Fibroblast of skin of back (primary cell): ENCODE data around the gene JMJD8. TPM values are rescaled to one million over a fixed set of nuclear protein-coding genes. Genes with fewer than 3 reads are reported as not detected.

Experiments used
- DNase-seq: peaks from one replicate; pipeline ENCODE4 v3.0.0-alpha.2; 2013
- polyA plus RNA-seq, 2 experiments: library from polyadenylated mRNA; unstranded; fragments of 120-200 nt; gene quantifications; one replicate each; pipeline ENCODE4 v1.2.1, GENCODE V29; 2013; ENCODE audit not compliant: insufficient read length in 2 of 2

Gene JMJD8
- polyA plus RNA-seq (2013, experiment 1 of 2; ENCODE audit: insufficient read length): 60.7 TPM
- 45.0 TPM for polyA plus RNA-seq (2013, experiment 2 of 2; ENCODE audit: insufficient read length)

DNA sequence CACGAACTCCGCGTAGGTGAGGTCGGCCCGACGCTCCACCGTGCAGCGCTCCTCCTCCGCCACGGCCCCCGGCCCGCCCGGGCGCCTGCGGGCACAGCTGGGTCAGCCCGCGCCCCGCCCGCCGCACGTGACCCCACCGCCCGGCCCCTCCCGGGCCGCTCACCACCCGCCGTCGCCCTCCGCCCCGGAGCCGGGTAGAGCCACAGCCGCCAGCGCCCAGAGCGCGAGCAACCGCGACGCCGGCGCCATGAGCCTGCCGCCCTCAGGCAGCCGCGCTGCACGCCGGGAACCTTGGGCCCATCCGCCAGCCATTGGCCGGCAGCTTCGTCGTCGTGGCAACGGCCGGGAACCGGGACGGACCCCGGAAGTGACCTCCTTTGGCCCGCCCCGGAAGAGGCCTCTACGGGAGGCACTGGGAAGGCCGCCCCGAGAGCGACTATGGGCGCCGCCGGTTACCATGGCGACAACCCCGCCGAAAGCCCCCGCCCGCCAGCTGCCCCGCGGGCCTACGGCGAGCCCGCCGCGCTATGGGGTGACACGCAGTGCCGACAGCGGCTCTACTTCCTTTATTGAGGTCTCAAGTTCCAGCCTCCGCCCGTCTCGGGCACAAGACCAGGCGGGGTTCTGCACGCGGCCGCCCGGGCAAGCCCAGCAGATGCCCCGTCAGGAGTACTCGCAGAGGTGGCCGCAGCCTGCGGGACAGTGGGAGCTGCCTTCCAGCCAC is at the start of gene JMJD8:
JMJD8 (minus strand) TSS at position 264 of the 724 bp plus-strand sequence; CDS start at position 249, 15 bp downstream.
- DNase-seq: peak; percentile 96

DNA sequence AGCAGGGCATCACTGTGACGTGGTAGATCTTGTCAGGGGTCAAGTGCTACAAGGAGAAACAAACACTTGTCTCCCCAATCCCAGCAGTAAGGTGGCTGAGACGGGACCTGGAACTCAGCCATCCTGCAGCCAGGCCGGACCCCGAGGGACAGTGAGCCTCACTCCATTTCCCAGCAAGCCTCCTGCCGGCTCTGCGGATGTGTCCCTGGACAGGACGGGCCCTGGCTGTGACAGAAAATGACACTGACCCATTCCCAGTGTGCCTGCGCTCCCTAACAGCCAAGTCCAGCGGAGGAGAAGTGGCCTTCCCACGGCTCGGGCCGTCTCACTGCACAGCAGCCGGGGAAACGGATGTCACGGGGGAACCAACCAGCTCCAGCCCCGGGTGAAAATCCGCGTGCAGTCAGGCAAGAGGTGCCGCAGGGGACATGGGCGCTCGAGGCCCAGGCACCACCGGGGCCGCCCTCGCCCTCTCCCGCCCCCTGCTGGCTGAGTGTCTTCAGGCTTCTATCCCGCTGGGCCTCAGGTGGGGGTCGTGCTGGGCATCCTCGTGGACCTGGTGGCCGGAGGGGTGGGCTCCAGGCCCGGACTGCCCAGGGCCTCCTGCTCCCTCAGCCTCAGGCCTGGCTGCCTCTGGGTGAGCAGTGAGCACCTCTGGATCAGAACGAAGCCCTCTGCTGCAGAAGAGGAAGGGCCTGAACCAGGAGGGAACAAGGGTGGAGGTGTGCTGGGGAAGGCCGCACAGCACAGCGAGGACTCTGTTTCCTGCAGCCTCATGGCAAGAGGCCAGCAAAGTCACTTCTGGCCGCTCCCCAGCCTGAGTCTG is 49.5 kb upstream of the JMJD8 start:
- DNase-seq: no peak

DNA sequence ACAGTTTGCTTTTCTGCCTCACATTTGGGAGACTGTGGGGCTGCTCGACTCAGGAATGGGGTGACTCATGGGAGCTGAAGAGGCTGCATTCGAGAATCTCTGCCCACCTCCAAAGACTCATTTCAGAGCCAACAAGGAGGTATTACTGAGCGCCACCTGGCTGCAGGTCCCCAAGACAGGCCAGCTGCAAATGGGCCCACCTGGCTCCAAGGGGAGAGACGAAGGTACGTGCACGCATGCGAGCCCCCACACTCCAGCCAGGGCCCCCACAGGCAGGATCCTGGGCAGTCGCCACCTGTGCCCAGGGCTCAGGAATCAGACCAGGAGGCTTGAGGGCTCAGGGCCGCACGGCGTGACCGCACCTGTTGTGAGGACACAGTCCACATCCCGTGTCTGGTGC is 48.8 kb upstream of the JMJD8 start:
- DNase-seq: no peak

GRCh38 chr16:732332-732731 is 48.2 kb upstream of the JMJD8 start:
- no peak for DNase-seq

DNA sequence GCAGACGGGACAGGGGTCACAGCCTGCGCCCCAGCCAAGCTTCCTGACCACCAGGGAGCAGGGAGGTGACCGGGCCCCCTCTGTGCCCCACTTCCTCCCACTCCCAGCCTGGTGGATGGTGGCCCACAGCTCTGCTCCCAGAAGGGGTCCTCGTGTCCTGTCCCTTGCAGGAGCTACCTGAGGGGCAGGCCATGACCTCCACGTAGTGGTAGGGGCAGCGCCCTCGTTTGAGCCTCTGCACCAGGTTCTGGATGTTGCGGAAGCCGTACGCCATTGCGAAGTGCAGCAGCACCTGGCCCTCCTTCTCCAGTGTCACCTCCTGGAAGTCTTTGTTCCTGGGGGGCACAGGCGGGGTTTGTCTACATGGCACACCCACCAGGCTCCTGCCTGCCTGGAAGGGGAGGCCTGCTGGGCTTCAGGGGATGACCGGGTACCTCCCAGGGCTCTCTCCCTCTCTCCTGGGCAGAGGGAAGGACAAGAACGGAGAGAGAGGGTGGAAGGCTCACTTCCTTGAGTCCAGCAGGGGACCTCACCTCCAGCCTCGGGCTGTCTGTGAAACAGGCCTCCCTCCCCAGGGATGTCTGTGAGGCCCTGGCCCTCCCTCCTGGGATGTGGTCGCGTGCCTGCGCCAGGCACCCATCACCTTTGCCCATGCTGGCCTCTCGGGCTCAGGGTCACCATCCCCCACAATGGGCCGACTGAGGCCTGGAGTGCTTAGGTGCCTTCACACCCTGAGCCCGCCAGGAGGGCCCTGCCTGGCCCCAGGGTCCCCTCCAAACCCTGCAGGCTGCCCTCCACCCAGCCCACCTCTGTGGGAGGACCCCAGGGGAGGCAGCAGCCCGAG is 46.8 kb upstream of the JMJD8 start:
- DNase-seq: no peak

GRCh38 chr16:729768-730665 is 45.9 kb upstream of the JMJD8 start:
- no peak for DNase-seq

- no peak for DNase-seq
Measured at GRCh38 chr16:728890-729744, 45.0 kb upstream of the JMJD8 start.

DNA sequence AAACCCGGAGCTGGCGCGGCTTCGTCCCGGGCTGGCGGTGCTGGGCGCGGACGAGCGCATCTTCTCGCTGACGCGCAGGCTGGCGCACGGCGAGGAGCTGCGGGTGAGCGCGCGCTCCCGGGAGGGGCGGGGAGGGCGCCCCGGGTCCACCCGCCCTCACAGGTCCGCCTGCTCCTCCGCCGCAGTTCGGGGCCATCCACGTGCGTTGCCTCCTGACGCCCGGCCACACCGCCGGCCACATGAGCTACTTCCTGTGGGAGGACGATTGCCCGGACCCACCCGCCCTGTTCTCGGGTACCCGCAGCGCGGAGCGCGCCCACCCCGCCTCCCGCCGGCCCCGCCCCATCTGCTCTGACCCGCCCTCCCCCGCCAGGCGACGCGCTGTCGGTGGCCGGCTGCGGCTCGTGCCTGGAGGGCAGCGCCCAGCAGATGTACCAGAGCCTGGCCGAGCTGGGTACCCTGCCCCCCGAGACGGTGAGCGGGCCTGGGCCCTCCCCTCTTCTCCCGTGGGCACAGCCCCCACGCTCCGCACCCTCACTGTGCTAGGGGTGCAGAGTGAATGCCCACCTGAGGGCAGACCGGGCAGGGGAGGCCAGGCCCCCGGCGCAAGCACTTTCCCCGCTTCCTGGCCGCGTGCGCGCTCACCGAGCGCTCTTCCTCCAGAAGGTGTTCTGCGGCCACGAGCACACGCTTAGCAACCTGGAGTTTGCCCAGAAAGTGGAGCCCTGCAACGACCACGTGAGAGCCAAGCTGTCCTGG is 44.2 kb upstream of the JMJD8 start:
- DNase-seq: peak; percentile 76

- DNase-seq: no peak
Measured at GRCh38 chr16:727291-727977, 43.3 kb upstream of the JMJD8 start.

GRCh38 chr16:726438-727290 is 42.5 kb upstream of the JMJD8 start, which contains the start of the genes CCDC78 and HAGHL:
CCDC78 (minus strand) TSS chr16:726443; CDS start chr16:726367, 76 bp downstream.
HAGHL (plus strand) TSS chr16:727106; CDS start chr16:727510, 404 bp downstream.
- peak; percentile 37 for DNase-seq

- DNase-seq: no peak
Measured at GRCh38 chr16:726188-726437, 42.0 kb upstream of the JMJD8 start.

DNA sequence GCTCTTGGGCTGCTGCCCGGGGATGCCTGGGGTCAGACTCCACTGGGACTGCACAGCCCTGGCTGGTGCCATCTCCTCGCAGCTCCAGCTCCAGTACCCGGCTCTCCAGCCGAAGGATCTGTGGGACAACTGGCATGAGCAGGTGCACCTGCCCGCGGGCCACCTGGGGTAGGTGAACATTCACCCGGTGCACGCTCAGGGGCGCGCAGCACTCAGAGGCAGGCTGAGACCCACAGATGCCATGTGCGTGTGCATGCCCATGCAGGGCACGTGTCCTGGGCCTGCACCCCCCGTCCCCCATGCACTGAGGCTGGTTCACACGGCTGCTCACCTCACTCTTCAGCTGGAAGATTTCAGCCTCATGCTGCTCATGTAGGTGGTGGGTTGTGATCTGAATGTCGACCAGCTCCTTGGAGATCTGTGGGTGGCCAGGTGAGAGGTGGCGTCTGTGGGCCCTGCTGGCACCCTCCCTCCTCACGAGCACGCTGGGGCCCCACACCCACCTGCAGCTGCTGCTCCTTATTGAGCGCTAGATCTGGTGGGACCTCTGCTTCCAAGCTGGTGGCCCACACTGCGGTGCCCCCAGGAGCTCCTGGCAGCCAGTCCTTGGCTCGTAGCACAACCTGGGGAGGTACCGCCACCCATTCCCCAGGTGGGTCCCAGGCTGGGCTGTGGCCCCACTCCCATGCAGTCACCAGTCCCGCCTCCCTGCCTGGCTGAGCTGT is 41.5 kb upstream of the JMJD8 start:
- no peak for DNase-seq

GRCh38 chr16:725041-725376 is 40.9 kb upstream of the JMJD8 start:
- no peak for DNase-seq

DNA sequence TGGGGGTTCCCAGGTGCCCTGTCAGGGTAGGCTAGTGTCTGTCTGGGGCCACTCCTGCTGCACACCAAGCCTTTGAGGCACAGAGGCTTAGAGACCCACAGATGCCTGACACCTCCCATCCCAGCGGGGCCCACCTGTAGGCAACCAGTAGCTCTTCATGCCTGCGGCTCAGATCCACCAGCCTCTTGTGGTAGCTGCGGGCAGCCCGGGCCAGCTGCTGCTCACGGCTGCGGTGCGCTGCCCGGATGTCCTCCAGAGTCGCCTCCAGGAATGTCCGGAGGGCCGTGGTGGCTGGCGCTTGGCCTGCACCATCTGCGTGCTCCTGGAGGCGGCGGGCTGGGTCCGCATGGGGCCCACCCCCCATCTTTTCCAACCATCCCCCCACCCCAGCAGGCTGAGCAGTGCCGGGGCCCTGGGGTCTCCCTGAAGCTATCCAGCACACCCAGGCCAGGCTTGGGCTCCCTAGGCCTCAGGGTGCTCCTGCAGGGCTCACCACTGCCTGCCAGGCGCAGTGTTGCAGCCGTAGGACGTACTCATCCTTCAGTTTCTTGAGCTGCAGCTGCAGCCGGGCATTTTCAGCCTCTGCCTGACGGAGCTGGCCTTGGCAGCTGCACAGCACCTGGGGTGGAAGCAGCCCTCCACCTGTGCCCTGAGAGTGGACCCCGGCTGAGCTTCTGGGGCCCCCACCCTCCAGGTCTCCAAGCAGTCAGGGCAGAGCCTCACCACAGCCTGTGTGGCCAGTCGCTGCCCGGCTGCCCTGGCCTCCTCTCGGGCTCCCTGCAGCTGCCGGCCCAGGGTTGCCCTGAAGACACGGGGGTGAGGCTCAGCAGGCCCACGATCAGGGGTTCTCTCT is 40.3 kb upstream of the JMJD8 start:
- no peak for DNase-seq

GRCh38 chr16:723695-724094 is 39.6 kb upstream of the JMJD8 start:
- no peak for DNase-seq

- no peak for DNase-seq
Measured at GRCh38 chr16:722835-723633, 38.9 kb upstream of the JMJD8 start.
